Tibial nerve (tissue), 4 donors: ENCODE data around the gene VAMP8. TPM values are rescaled to one million over a fixed set of nuclear protein-coding genes. Genes with fewer than 3 reads are reported as not detected.

Experiments used
- DNase-seq, 2 donors: peaks; one replicate each; pipeline ENCODE4 v3.0.0-alpha.2; 2019; ENCODE audit warnings: low spot score in 2 of 2
- H3K27ac ChIP-seq, 4 donors: fragments of 200-600 bp; sonication (generic) in 3 of 4; one replicate each; pipeline ENCODE4 v1.5.1; 2017 to 2019; ENCODE audit warnings: mild to moderate bottlenecking in 1 of 4
- H3K27me3 ChIP-seq, 2 donors: fragments of 200-600 bp; sonication (generic) in 1 of 2; one replicate each; pipeline versions ENCODE4 v1.5.1 to v1.6.0; 2017 to 2019
- H3K36me3 ChIP-seq, 3 donors: fragments of 200-600 bp; sonication (generic); one replicate each; pipeline ENCODE4 v1.5.1; 2018 to 2019
- H3K4me1 ChIP-seq, 4 donors: fragments of 200-600 bp; sonication (generic) in 3 of 4; one replicate each; pipeline ENCODE4 v1.5.1; 2017 to 2019
- H3K4me3 ChIP-seq, 4 donors: fragments of 200-600 bp; sonication (generic) in 3 of 4; one replicate each; pipeline ENCODE4 v1.5.1; 2017 to 2019; ENCODE audit warnings: mild to moderate bottlenecking in 1 of 4, moderate library complexity in 1 of 4
- H3K9me3 ChIP-seq, 4 donors: fragments of 200-600 bp; sonication (generic) in 3 of 4; one replicate each; pipeline ENCODE4 v1.5.1; 2017 to 2019
- CTCF ChIP-seq, 5 experiments: fragments of 200-600 bp in 3 of 5; fragments of 450-650 bp in 2 of 5; sonication (generic) in 3 of 5; IDR thresholded peaks; one replicate each; pipeline ENCODE4 v1.5.1; 2016 to 2019; ENCODE audit warnings: antibody characterized with exemption in 5 of 5, mild to moderate bottlenecking in 3 of 5, moderate library complexity in 2 of 5
- EP300 ChIP-seq, 2 donors: sonication (generic); formaldehyde crosslinking; IDR thresholded peaks; one replicate each; pipeline ENCODE4 v1.6.1; 2017; ENCODE audit warnings: antibody characterized with exemption in 2 of 2, mild to moderate bottlenecking in 1 of 2
- POLR2A ChIP-seq, 2 donors: fragments of 450-650 bp; IDR thresholded peaks; one replicate each; pipeline ENCODE4 v1.6.1; 2017; ENCODE audit warnings: antibody characterized with exemption in 2 of 2, mild to moderate bottlenecking in 2 of 2, moderate library complexity in 2 of 2
- WGBS, 2 donors: methylation state at CpG; one replicate each; pipeline ENCODE4 v1.1.5; 2018; 5-methylcytosine and 5-hydroxymethylcytosine counted together
- small RNA-seq: library from RNA; depleted of rRNA; stranded (forward); fragments of <200 nt; gene quantifications from one replicate; pipeline ENCODE3, GENCODE V24; 2016
- total RNA-seq, 4 donors: library from RNA; depleted of rRNA; stranded (reverse); fragments of >200 nt; gene quantifications; one replicate each; pipeline ENCODE4 v1.1.0, GENCODE V29; 2016

VAMP8 gene
- total RNA-seq, 4 donors from 2014 or later = 4.3 to 24.0 (median 11.8) TPM

- 93 to 94% methylated on average over 6 of the region's 6 CpGs for WGBS, 2 donors
- no peak overlapping the region for H3K27ac ChIP-seq
- H3K4me3 ChIP-seq = no peak overlapping the region
- H3K36me3 ChIP-seq = peaks cover 0 to 58% (median 15%) of the 10 kb centered on the region in 3 donors
- no peaks in the 10 kb centered on the region for H3K27me3 ChIP-seq
- no peaks in the 10 kb centered on the region for H3K9me3 ChIP-seq
- TF ChIP-seq CTCF (IDR thresholded peaks at IDR 0.05) = no peak
- no peak for TF ChIP-seq EP300 (IDR thresholded peaks at IDR 0.05)
- TF ChIP-seq POLR2A (IDR thresholded peaks at IDR 0.05) = no peak
- no peak for DNase-seq
- H3K4me1 ChIP-seq = peaks cover 0 to 28% (median 12%) of the 10 kb centered on the region in 4 donors
Observed at GRCh38 chr2:85619617-85620016, 42.2 kb downstream of the VAMP8 start.

- Histone ChIP-seq H3K4me3 (no peak overlapping the region), H3K27me3 (no peaks in the 10 kb centered on the region), H3K27ac (no peak overlapping the region), H3K36me3 (peaks cover 0 to 75% (median 22%) of the 10 kb centered on the region in 3 donors), H3K4me1 (peaks cover 0 to 19% (median 10%) of the 10 kb centered on the region in 4 donors), H3K9me3 (no peaks in the 10 kb centered on the region)
- WGBS, 2 donors = 93 to 96% methylated on average over 1 of the region's 1 CpG
- DNase-seq = no peak
- no peak for TF ChIP-seq EP300 (IDR thresholded peaks at IDR 0.05)
- no peak for TF ChIP-seq CTCF (IDR thresholded peaks at IDR 0.05)
- no peak for TF ChIP-seq POLR2A (IDR thresholded peaks at IDR 0.05)
Observed at GRCh38 chr2:85621338-85621737, 44.0 kb downstream of the VAMP8 start.

DNA sequence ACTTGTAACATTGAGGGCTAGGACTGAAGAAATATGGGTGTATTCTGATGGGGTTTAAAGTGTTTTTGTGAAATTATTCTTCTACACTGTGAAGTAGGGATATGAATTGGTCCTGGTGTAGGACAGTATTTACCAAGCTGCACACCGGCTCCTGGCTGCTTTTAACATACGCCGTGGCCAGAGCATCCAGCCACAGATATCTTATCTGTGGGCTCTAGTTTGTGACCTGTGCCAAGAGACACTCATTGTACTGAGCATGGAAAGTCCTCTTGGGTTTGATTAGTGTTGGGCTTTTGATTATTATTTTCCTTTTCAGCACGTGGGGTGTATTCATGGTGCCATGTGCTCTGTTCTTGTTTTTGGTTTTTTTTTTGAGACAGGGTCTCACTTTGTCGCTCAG is 46.6 kb downstream of the VAMP8 start:
- 90 to 91% methylated on average over 5 of the region's 5 CpGs for WGBS, 2 donors
- H3K4me3 ChIP-seq = no peak overlapping the region
- no peak for TF ChIP-seq EP300 (IDR thresholded peaks at IDR 0.05)
- no peak for TF ChIP-seq CTCF (IDR thresholded peaks at IDR 0.05)
- no peak for TF ChIP-seq POLR2A (IDR thresholded peaks at IDR 0.05)
- H3K36me3 ChIP-seq = peaks cover 0 to 99% (median 22%) of the 10 kb centered on the region in 3 donors
- H3K27ac ChIP-seq = no peak overlapping the region
- H3K4me1 ChIP-seq = peaks cover 0 to 3% (median 0%) of the 10 kb centered on the region in 4 donors
- H3K27me3 ChIP-seq = no peaks in the 10 kb centered on the region
- no peak for DNase-seq
- H3K9me3 ChIP-seq = no peaks in the 10 kb centered on the region

- H3K27ac ChIP-seq = no peak overlapping the region
- DNase-seq = no peak
- no peak overlapping the region for H3K4me3 ChIP-seq
- peaks cover 0 to 98% (median 21%) of the 10 kb centered on the region in 3 donors for H3K36me3 ChIP-seq
- H3K27me3 ChIP-seq = no peaks in the 10 kb centered on the region
- H3K9me3 ChIP-seq = no peaks in the 10 kb centered on the region
- 47 to 53% methylated on average over 2 of the region's 2 CpGs for WGBS, 2 donors
- no peak for TF ChIP-seq EP300 (IDR thresholded peaks at IDR 0.05)
- TF ChIP-seq POLR2A (IDR thresholded peaks at IDR 0.05) = no peak
- TF ChIP-seq CTCF (IDR thresholded peaks at IDR 0.05) = no peak
- no peaks in the 10 kb centered on the region for H3K4me1 ChIP-seq
Observed at GRCh38 chr2:85628658-85629057, 51.3 kb downstream of the VAMP8 start.

DNA sequence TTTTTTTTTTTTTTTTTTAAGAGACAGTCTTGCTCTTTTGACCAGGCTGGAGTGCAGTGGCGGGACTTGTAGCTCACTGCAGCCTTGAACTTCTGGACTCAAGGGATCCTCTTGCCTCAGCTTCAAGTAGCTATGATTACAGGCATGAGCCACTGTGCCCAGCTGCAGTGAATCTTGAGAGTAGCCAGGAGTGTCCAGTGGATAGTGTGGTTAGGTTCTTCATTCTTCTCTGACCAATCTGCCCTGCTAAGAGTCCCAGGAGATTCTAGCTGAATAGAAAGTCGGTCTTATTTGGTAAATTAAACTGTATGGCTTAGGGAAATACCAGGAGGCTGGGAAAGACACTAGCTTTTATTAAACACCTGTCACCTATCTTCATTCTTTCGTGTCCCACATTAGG is 53.9 kb downstream of the VAMP8 start:
- Histone ChIP-seq H3K4me3 (no peak overlapping the region), H3K9me3 (no peaks in the 10 kb centered on the region), H3K36me3 (peaks cover 0 to 97% (median 12%) of the 10 kb centered on the region in 3 donors), H3K4me1 (no peaks in the 10 kb centered on the region), H3K27ac (no peak overlapping the region), H3K27me3 (no peaks in the 10 kb centered on the region)
- no peak for TF ChIP-seq EP300 (IDR thresholded peaks at IDR 0.05)
- no peak for TF ChIP-seq CTCF (IDR thresholded peaks at IDR 0.05)
- no peak for TF ChIP-seq POLR2A (IDR thresholded peaks at IDR 0.05)
- 88 to 89% methylated on average over 3 of the region's 3 CpGs for WGBS, 2 donors
- DNase-seq = no peak

Small RNA genes within 50 kb of the gene (small RNA-seq; reads per million reads assigned to genes)
- not detected for gene RN7SL126P

Other genes starting within 250 kb of the VAMP8 start
- gene TGOLN2, start 249.6 kb upstream of the VAMP8 start, total RNA-seq = 100 to 1,000 TPM in 3 of 4 donors, 10 to 100 TPM in 1; 96.9 to 128 (median 109) TPM
- gene RETSAT, start 223.1 kb upstream of the VAMP8 start, total RNA-seq = 100 to 1,000 TPM in 2 of 4 donors, 10 to 100 TPM in 2; 74.7 to 113 (median 97.5) TPM
- 10 to 100 TPM; 21.2 to 39.0 (median 35.4) TPM for gene ELMOD3, start 222.8 kb upstream of the VAMP8 start, total RNA-seq
- 10 to 100 TPM; 58.8 to 67.8 (median 67.7) TPM for gene CAPG, start 167.2 kb upstream of the VAMP8 start, total RNA-seq
- 1 to 10 TPM in 1 of 4 donors, not detected in 3; 1.1 TPM for gene SH2D6, start 158.9 kb upstream of the VAMP8 start, total RNA-seq
- gene MAT2A, start 38.4 kb upstream of the VAMP8 start, total RNA-seq = 100 to 1,000 TPM; 139 to 164 (median 145) TPM
- 10 to 100 TPM; 24.7 to 34.3 (median 27.1) TPM for gene GGCX, start 16.1 kb upstream of the VAMP8 start, total RNA-seq
- 10 to 100 TPM; 39.6 to 91.6 (median 55.6) TPM for gene VAMP5, start 6.8 kb downstream of the VAMP8 start, total RNA-seq
- 100 to 1,000 TPM; 117 to 212 (median 162) TPM for gene RNF181, start 18.2 kb downstream of the VAMP8 start, total RNA-seq
- 10 to 100 TPM; 12.9 to 29.4 (median 16.6) TPM for gene TMEM150A, start 25.1 kb downstream of the VAMP8 start, total RNA-seq
- gene C2orf68, start 34.5 kb downstream of the VAMP8 start, total RNA-seq = 10 to 100 TPM; 15.7 to 21.9 (median 19.7) TPM
- gene USP39, start 38.6 kb downstream of the VAMP8 start, total RNA-seq = 100 to 1,000 TPM in 2 of 4 donors, 10 to 100 TPM in 2; 90.0 to 173 (median 130) TPM
- not detected for gene SFTPB, start 90.6 kb downstream of the VAMP8 start, total RNA-seq
- 1 to 10 TPM in 1 of 4 donors, under 1 TPM in 2, not detected in 1; 0.63 to 4.2 (median 0.98) TPM for gene GNLY, start 116.8 kb downstream of the VAMP8 start, total RNA-seq
- gene ATOH8, start 176.4 kb downstream of the VAMP8 start, total RNA-seq = 100 to 1,000 TPM in 3 of 4 donors, 10 to 100 TPM in 1; 98.0 to 170 (median 119) TPM